H1 (cell line): ENCODE measurements around the gene UNC119B.

Experiments
- CREB1 ChIP-seq: IDR thresholded peaks from 2 replicates; pipeline ENCODE4 v1.6.1; 2012; ENCODE audit warnings: inconsistent platforms
- CTCF ChIP-seq, 3 experiments: IDR thresholded peaks; 1 replicate in 2 of 3; 2 replicates in 1 of 3; pipeline versions ENCODE4 v1.5.1 to v1.6.1; 2011; ENCODE audit warnings: low read length in 3 of 3, mild to moderate bottlenecking in 3 of 3, inconsistent platforms in 2 of 3, low read depth in 1 of 3, moderate library complexity in 1 of 3; ENCODE audit not compliant: insufficient read depth in 1 of 3; ENCODE audit errors: control extremely low read depth in 1 of 3
- EP300 ChIP-seq, 2 experiments: IDR thresholded peaks; 1 replicate in 1 of 2; 2 replicates in 1 of 2; pipeline ENCODE4 v1.6.1; 2011 to 2012; ENCODE audit warnings: low read depth in 2 of 2, low read length in 2 of 2, mild to moderate bottlenecking in 2 of 2, borderline replicate concordance in 1 of 2, inconsistent platforms in 1 of 2, moderate library complexity in 1 of 2
- GABPA ChIP-seq: IDR thresholded peaks from 2 replicates; pipeline ENCODE4 v1.6.1; 2011; ENCODE audit warnings: mild to moderate bottlenecking, low read length, moderate library complexity, borderline replicate concordance; ENCODE audit not compliant: insufficient read depth
- HDAC2 ChIP-seq, 2 experiments: fragments of 300-600 bp in 1 of 2; sonication (generic) in 1 of 2; IDR thresholded peaks; 2 replicates each; pipeline ENCODE4 v1.6.1; 2011 to 2012; ENCODE audit warnings: low read depth in 2 of 2, low read length in 2 of 2, mild to moderate bottlenecking in 2 of 2, moderate library complexity in 2 of 2, borderline replicate concordance in 1 of 2, inconsistent platforms in 1 of 2
- JUND ChIP-seq: IDR thresholded peaks from 2 replicates; pipeline ENCODE4 v1.6.1; 2011; ENCODE audit warnings: mild to moderate bottlenecking, improper control_type of control experiment, low read length
- PHF8 ChIP-seq: fragments of 200-600 bp; sonication (generic); conservative IDR thresholded peaks from 2 replicates; pipeline ENCODE4 v1.7.1; 2012; ENCODE audit warnings: low read depth, mild to moderate bottlenecking, inconsistent platforms, low read length, moderate library complexity
- POLR2A ChIP-seq, 2 experiments: IDR thresholded peaks; 1 replicate in 1 of 2; 2 replicates in 1 of 2; pipeline ENCODE4 v1.6.1; 2011; ENCODE audit warnings: low read depth in 2 of 2, low read length in 2 of 2, mild to moderate bottlenecking in 2 of 2; ENCODE audit errors: control extremely low read depth in 1 of 2
- POLR2AphosphoS5 ChIP-seq: IDR thresholded peaks from 2 replicates; pipeline ENCODE4 v1.6.1; 2011; ENCODE audit warnings: low read depth, low read length
- SP1 ChIP-seq: IDR thresholded peaks from 2 replicates; pipeline ENCODE4 v1.6.1; 2011; ENCODE audit warnings: low read depth, low read length
- TAF1 ChIP-seq: IDR thresholded peaks from 2 replicates; pipeline ENCODE4 v1.6.1; 2011; ENCODE audit warnings: mild to moderate bottlenecking, low read depth, low read length

- TF ChIP-seq HDAC2 (IDR thresholded peaks at IDR 0.05; ENCODE audit: borderline replicate concordance in 1 of 2, low read depth in 2 of 2, low read length in 2 of 2) (no peak), POLR2AphosphoS5 (no peak), POLR2A (IDR thresholded peaks at IDR 0.05; ENCODE audit: control extremely low read depth in 1 of 2, low read depth in 2 of 2, low read length in 2 of 2) (no peak), CTCF (IDR thresholded peaks at IDR 0.05; ENCODE audit: control extremely low read depth in 1 of 3, insufficient read depth in 1 of 3, low read depth in 1 of 3, low read length in 3 of 3) (no peak), GABPA (no peak), SP1 (no peak), CREB1 (no peak), TAF1 (no peak), EP300 (IDR thresholded peaks at IDR 0.05; ENCODE audit: borderline replicate concordance in 1 of 2, low read depth in 2 of 2, low read length in 2 of 2) (no peak), JUND (no peak), PHF8 (no peak)
These were observed 24.0 kb downstream of the UNC119B start for GRCh38 chr12:120734210-120734609.
